Panc1 (cell line): ENCODE results near the gene SFSWAP. TPM values are rescaled to one million over a fixed set of nuclear protein-coding genes. Genes with fewer than 3 reads are reported as not detected.

Experiments
- ATAC-seq: fragments of 200-7000 bp; cut with Tn5 transposase; 2 replicates; pipeline ENCODE4 v1.9.1; 2020; ENCODE audit warnings: mild to moderate bottlenecking, moderate library complexity
- BruUV-seq: library from RNA; stranded (reverse); fragments of 400-500 nt; replicated peaks from 2 replicates; lab custom pipeline; 2021; lab: Mats Ljungman, UMichigan
- CTCF ChIA-PET: fragments of 300-600 bp; sonication (Branson Sonifier 250); formaldehyde crosslinking; loops from one replicate; lab custom pipeline; 2022; ENCODE audit warnings: antibody characterized with exemption; lab: Charles Lee
- POLR2A ChIA-PET: fragments of 300-600 bp; sonication (Branson Sonifier 250); formaldehyde crosslinking; loops from one replicate; lab custom pipeline; 2022; ENCODE audit warnings: antibody characterized with exemption; lab: Charles Lee
- DNase-seq: peaks from one replicate; pipeline ENCODE4 v3.0.0-alpha.2; 2010; ENCODE audit warnings: low read depth, low spot score
- H3K27ac ChIP-seq: 2 replicates; pipeline ENCODE4 v1.5.1; 2011; ENCODE audit warnings: mild to moderate bottlenecking, low read length, inconsistent platforms
- H3K27me3 ChIP-seq: fragments of 200-500 bp; sonication (Bioruptor generic); 2 replicates; pipeline ENCODE4 v1.6.0; 2014; ENCODE audit warnings: low read length, inconsistent platforms; ENCODE audit not compliant: control insufficient read depth, insufficient read depth
- H3K36me3 ChIP-seq: fragments of 200-500 bp; sonication (Bioruptor generic); 2 replicates; pipeline ENCODE4 v1.5.1; 2014; ENCODE audit warnings: inconsistent platforms, mild to moderate bottlenecking, low read length, moderate library complexity; ENCODE audit not compliant: control insufficient read depth, insufficient read depth
- H3K4me1 ChIP-seq: 2 replicates; pipeline ENCODE4 v1.5.1; 2011; ENCODE audit warnings: inconsistent platforms, mild to moderate bottlenecking, low read length, moderate library complexity; ENCODE audit not compliant: control insufficient read depth, insufficient read depth
- H3K4me3 ChIP-seq, 2 experiments: 2 replicates each; pipeline ENCODE4 v1.5.1; 2011 to 2012; ENCODE audit warnings: low read depth in 2 of 2, low read length in 2 of 2, mild to moderate bottlenecking in 2 of 2, inconsistent platforms in 1 of 2, moderate library complexity in 1 of 2
- H3K9me3 ChIP-seq: fragments of 200-500 bp; sonication (Bioruptor generic); 2 replicates; pipeline ENCODE4 v1.5.1; 2014; ENCODE audit warnings: low read depth, mild to moderate bottlenecking, inconsistent platforms, low read length, moderate library complexity; ENCODE audit not compliant: control insufficient read depth, insufficient read depth
- CTCF ChIP-seq: fragments of 450-650 bp; IDR thresholded peaks from 2 replicates; pipeline ENCODE4 v1.5.1; 2017; ENCODE audit warnings: mild to moderate bottlenecking
- POLR2AphosphoS5 ChIP-seq: IDR thresholded peaks from 2 replicates; pipeline ENCODE4 v1.6.1; 2012; ENCODE audit warnings: mild to moderate bottlenecking, low read depth, low read length, moderate library complexity
- REST ChIP-seq, 2 experiments: IDR thresholded peaks; 2 replicates each; pipeline ENCODE4 v1.6.1; 2011 to 2012; ENCODE audit warnings: low read depth in 2 of 2, control low read depth in 1 of 2, low read length in 1 of 2, mild to moderate bottlenecking in 1 of 2, moderate library complexity in 1 of 2; ENCODE audit not compliant: insufficient read depth in 1 of 2
- SIN3A ChIP-seq: IDR thresholded peaks from 2 replicates; pipeline ENCODE4 v1.6.1; 2012; ENCODE audit warnings: low read depth, mild to moderate bottlenecking, low read length, moderate library complexity, borderline replicate concordance; ENCODE audit not compliant: insufficient read depth
- TCF7L2 ChIP-seq: IDR thresholded peaks from 2 replicates; pipeline ENCODE4 v1.6.1; 2011; ENCODE audit warnings: mild to moderate bottlenecking, low read depth, low read length, inconsistent platforms
- in situ Hi-C: cut with HindIII; loops from 2 replicates; pipeline ENCODE4 v1.10.0; 2016; ENCODE audit warnings: low sequenced_read_pairs, low pct_unique_long_range_greater_than_20kb
- intact Hi-C: fragments of 100-400 bp; cut with micrococcal nuclease; formaldehyde crosslinking; loops from one replicate; pipeline ENCODE4 v1.10.0; 2022; ENCODE audit not compliant: unreplicated experiment
- total RNA-seq: library from RNA; stranded (reverse); gene quantifications from one replicate; pipeline ENCODE4 v1.2.1, GENCODE V29; 2021; ENCODE audit not compliant: unreplicated experiment

The SFSWAP gene
- total RNA-seq, 1 experiment from 2014 or later, result 41.6 TPM

- Histone ChIP-seq H3K36me3 (no peaks in the 10 kb centered on the region), H3K27me3 (peaks cover 4% of the 10 kb centered on the region), H3K4me1 (no peaks in the 10 kb centered on the region), H3K27ac (no peak overlapping the region), H3K4me3 (no peak overlapping the region), H3K9me3 (no peaks in the 10 kb centered on the region)
- no TSS peak for BruUV-seq
- intact Hi-C loops (no loop called here), in situ Hi-C loops (no loop called here)
- TF ChIP-seq REST (IDR thresholded peaks at IDR 0.05; ENCODE audit: insufficient read depth in 1 of 2, low read depth in 2 of 2, low read length in 1 of 2) (no peak), POLR2AphosphoS5 (no peak), CTCF (no peak), SIN3A (no peak), TCF7L2 (no peak)
- ChIA-PET CTCF (no interaction called here), POLR2A (no interaction called here)
- ATAC-seq (no peak), DNase-seq (no peak)
Observed at GRCh38 chr12:131674373-131674772, 36.5 kb upstream of the SFSWAP start.

- CTCF ChIA-PET, result no interaction called here
- H3K27me3 ChIP-seq, result no peaks in the 10 kb centered on the region
- POLR2A ChIA-PET, result no interaction called here
Observed at GRCh38 chr12:131675126-131676080, 35.5 kb upstream of the SFSWAP start.

More at GRCh38 chr12:131675126-131676080, 35.5 kb upstream of the SFSWAP start:
- Histone ChIP-seq H3K27ac (no peak overlapping the region), H3K9me3 (no peaks in the 10 kb centered on the region), H3K4me1 (no peaks in the 10 kb centered on the region), H3K36me3 (no peaks in the 10 kb centered on the region), H3K4me3 (no peak overlapping the region)
- TF ChIP-seq CTCF, result no peak
- no peak for TF ChIP-seq SIN3A
- TF ChIP-seq REST (IDR thresholded peaks at IDR 0.05; ENCODE audit: insufficient read depth in 1 of 2, low read depth in 2 of 2, low read length in 1 of 2), result no peak
- TF ChIP-seq TCF7L2, result no peak
- no peak for TF ChIP-seq POLR2AphosphoS5
- intact Hi-C loops, result no loop called here
- ATAC-seq (no peak), DNase-seq (no peak)
- BruUV-seq, result no TSS peak
- in situ Hi-C loops, result no loop called here
